Amniotic stem cell (primary cell): ENCODE results near the gene GDF15.
"Not testable (repeated sequence)": the region's sequence is repeated elsewhere in the genome, so short reads cannot be mapped to it uniquely, and the experiment has no call there.

Experiments used
- DNase-seq: peaks from one replicate; lab custom pipeline; 2025; lab: John Stamatoyannopoulos, UW

The GDF15 gene

GRCh38 chr19:18392417-18392816 is 6.5 kb downstream of the GDF15 start:
- DNase-seq, result no peak

- DNase-seq, result no peak
Observed at GRCh38 chr19:18392926-18393325, 7.0 kb downstream of the GDF15 start.

- DNase-seq, result no peak
Observed at GRCh38 chr19:18393836-18394235, 7.9 kb downstream of the GDF15 start.

- no peak for DNase-seq
Observed at GRCh38 chr19:18396471-18397241, 10.7 kb downstream of the GDF15 start.

- DNase-seq, result no peak
Observed at GRCh38 chr19:18397242-18398202, 11.6 kb downstream of the GDF15 start, which contains the start of gene LRRC25. TSS of gene LRRC25 (minus strand) at chr19:18397622. CDS start at chr19:18396963, 659 bp downstream.

GRCh38 chr19:18399008-18399407 is 13.1 kb downstream of the GDF15 start:
- no peak for DNase-seq

GRCh38 chr19:18401580-18402112 is 15.7 kb downstream of the GDF15 start:
- DNase-seq, result no peak

- DNase-seq, result not testable (repeated sequence)
Observed at GRCh38 chr19:18402455-18403248, 16.7 kb downstream of the GDF15 start.

- DNase-seq, result not testable (repeated sequence)
Observed at GRCh38 chr19:18405754-18406153, 19.8 kb downstream of the GDF15 start.

GRCh38 chr19:18406749-18407148 is 20.8 kb downstream of the GDF15 start:
- DNase-seq, result no peak

- DNase-seq, result no peak
Observed at GRCh38 chr19:18408053-18408476, 22.1 kb downstream of the GDF15 start.

- no peak for DNase-seq
Observed at GRCh38 chr19:18412610-18413239, 26.8 kb downstream of the GDF15 start.

GRCh38 chr19:18414504-18415177 is 28.7 kb downstream of the GDF15 start:
- no peak for DNase-seq

GRCh38 chr19:18415178-18415867 is 29.4 kb downstream of the GDF15 start:
- DNase-seq, result no peak

- peak; percentile 79 for DNase-seq
Observed at GRCh38 chr19:18416778-18417249, 30.9 kb downstream of the GDF15 start.

- no peak for DNase-seq
Observed at GRCh38 chr19:18417250-18418028, 31.5 kb downstream of the GDF15 start.

GRCh38 chr19:18418029-18418482 is 32.1 kb downstream of the GDF15 start:
- no peak for DNase-seq

- no peak for DNase-seq
Observed at GRCh38 chr19:18418483-18419194, 32.7 kb downstream of the GDF15 start.
